Neural progenitor cell (in vitro differentiated cells): ENCODE data around the gene ODAD2.

Source experiments
- EZH2 ChIP-seq: fragments of 200-600 bp; sonication (generic); IDR thresholded peaks from 2 replicates; pipeline ENCODE4 v1.6.1; 2017; ENCODE audit warnings: antibody characterized with exemption, mild to moderate bottlenecking, moderate library complexity
- EZH2phosphoT487 ChIP-seq: fragments of 200-600 bp; sonication (generic); IDR thresholded peaks from 2 replicates; pipeline ENCODE4 v1.6.1; 2017; ENCODE audit warnings: antibody characterized with exemption
- TF ChIP-seq, protein P1 (sequence below): fragments of 200-600 bp; sonication (generic); IDR thresholded peaks from 2 replicates; pipeline ENCODE4 v1.5.1; 2017; ENCODE audit warnings: antibody characterized with exemption, mild to moderate bottlenecking

DNA sequence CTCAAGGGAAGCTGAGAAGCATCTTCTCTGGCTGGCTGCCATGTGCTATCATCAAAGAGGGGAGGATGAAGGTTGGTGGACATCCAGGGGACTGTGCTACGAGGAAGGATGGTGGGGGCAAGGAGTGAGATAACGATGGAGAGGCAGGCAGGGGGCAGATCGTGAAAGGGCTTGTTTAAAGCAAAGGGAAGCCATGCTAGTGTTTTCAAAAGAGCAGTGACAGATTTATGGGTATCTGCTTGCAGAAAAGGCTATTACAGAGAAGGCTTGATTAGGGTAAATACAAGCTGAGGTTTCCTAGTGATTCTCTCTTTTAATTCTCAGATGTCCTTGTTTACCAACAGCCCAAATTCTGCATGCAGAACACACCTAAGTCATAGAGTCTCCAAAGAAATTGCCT lies 164.4 kb downstream of the ODAD2 start:
- TF ChIP-seq, protein P1, sequence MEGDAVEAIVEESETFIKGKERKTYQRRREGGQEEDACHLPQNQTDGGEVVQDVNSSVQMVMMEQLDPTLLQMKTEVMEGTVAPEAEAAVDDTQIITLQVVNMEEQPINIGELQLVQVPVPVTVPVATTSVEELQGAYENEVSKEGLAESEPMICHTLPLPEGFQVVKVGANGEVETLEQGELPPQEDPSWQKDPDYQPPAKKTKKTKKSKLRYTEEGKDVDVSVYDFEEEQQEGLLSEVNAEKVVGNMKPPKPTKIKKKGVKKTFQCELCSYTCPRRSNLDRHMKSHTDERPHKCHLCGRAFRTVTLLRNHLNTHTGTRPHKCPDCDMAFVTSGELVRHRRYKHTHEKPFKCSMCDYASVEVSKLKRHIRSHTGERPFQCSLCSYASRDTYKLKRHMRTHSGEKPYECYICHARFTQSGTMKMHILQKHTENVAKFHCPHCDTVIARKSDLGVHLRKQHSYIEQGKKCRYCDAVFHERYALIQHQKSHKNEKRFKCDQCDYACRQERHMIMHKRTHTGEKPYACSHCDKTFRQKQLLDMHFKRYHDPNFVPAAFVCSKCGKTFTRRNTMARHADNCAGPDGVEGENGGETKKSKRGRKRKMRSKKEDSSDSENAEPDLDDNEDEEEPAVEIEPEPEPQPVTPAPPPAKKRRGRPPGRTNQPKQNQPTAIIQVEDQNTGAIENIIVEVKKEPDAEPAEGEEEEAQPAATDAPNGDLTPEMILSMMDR: no peak
- no peak for TF ChIP-seq EZH2phosphoT487
- TF ChIP-seq EZH2: no peak
